Measurements from ENCODE around the gene SH3GL3.

GRCh38 chr15:83462953-83463433 lies 15.9 kb downstream of the SH3GL3 start:
- TF ChIP-seq CTCF (IDR thresholded peaks at IDR 0.05; ENCODE audit: insufficient read depth, low read length, poor library complexity, severe bottlenecking) (no peak), EZH2phosphoT487 (conservative IDR thresholded peaks at IDR 0.05; ENCODE audit: low read length) (no peak)

Measured in SU-DHL-6 (cell line).